ENCODE data around the gene LARP4. TPM values are rescaled to one million over a fixed set of nuclear protein-coding genes. Genes with fewer than 3 reads are reported as not detected.
"Not testable (repeated sequence)": the region's sequence is repeated elsewhere in the genome, so short reads cannot be mapped to it uniquely, and the experiment has no call there.

Gene LARP4
- polyA plus RNA-seq, 3 donors = 7.4 to 20.0 (median 10.5) TPM

- H3K27ac ChIP-seq (ENCODE audit: low read depth, low read length) = no peak overlapping the region
- WGBS, 3 donors = 68 to 82% (median 79%) methylated on average over 4 of the region's 4 CpGs
These were observed 114.0 kb downstream of the LARP4 start for GRCh38 chr12:50514526-50515276.

- no peak overlapping the region for H3K27ac ChIP-seq (ENCODE audit: low read depth, low read length)
- 58 to 74% (median 65%) methylated on average over 2 of the region's 2 CpGs for WGBS, 3 donors
These were observed 114.9 kb downstream of the LARP4 start for GRCh38 chr12:50515587-50515986.

- H3K27ac ChIP-seq (ENCODE audit: low read depth, low read length) = no peak overlapping the region
These were observed 116.8 kb downstream of the LARP4 start for GRCh38 chr12:50517421-50518048.

GRCh38 chr12:50518090-50518489 lies 117.4 kb downstream of the LARP4 start:
- WGBS, 3 donors = 79 to 96% (median 84%) methylated on average over 11 of the region's 11 CpGs
- H3K27ac ChIP-seq (ENCODE audit: low read depth, low read length) = no peak overlapping the region

More at GRCh38 chr12:50517421-50518048, 116.8 kb downstream of the LARP4 start:
- WGBS, 3 donors = 21 to 60% (median 27%) methylated on average over 3 of the region's 3 CpGs

GRCh38 chr12:50519353-50519752 lies 118.7 kb downstream of the LARP4 start:
- WGBS, 3 donors = 79 to 89% (median 87%) methylated on average over 1 of the region's 1 CpG
- H3K27ac ChIP-seq (ENCODE audit: low read depth, low read length) = no peak overlapping the region

- no peak overlapping the region for H3K27ac ChIP-seq (ENCODE audit: low read depth, low read length)
- 50 to 53% (median 51%) methylated on average over 8 of the region's 8 CpGs for WGBS, 3 donors
These were observed 119.9 kb downstream of the LARP4 start for GRCh38 chr12:50520416-50521207.

- WGBS, 3 donors = 97 to 99% (median 97%) methylated on average over 4 of the region's 4 CpGs
- not testable (repeated sequence) for H3K27ac ChIP-seq (ENCODE audit: low read depth, low read length)
These were observed 121.1 kb downstream of the LARP4 start for GRCh38 chr12:50521781-50522180.

- WGBS, 3 donors = 88 to 100% (median 100%) methylated on average over 1 of the region's 1 CpG
- no peak overlapping the region for H3K27ac ChIP-seq (ENCODE audit: low read depth, low read length)
These were observed 123.1 kb downstream of the LARP4 start for GRCh38 chr12:50523772-50524171.

GRCh38 chr12:50524621-50525020 lies 123.9 kb downstream of the LARP4 start:
- H3K27ac ChIP-seq (ENCODE audit: low read depth, low read length) = no peak overlapping the region
- WGBS, 3 donors = 90 to 97% (median 95%) methylated on average over 2 of the region's 2 CpGs

- WGBS, 3 donors = 92 to 100% (median 97%) methylated on average over 2 of the region's 2 CpGs
- no peak overlapping the region for H3K27ac ChIP-seq (ENCODE audit: low read depth, low read length)
These were observed 124.7 kb downstream of the LARP4 start for GRCh38 chr12:50525422-50525821.

GRCh38 chr12:50527359-50527726 lies 126.7 kb downstream of the LARP4 start:
- H3K27ac ChIP-seq (ENCODE audit: low read depth, low read length) = no peak overlapping the region
- WGBS, 3 donors = 59 to 98% (median 90%) methylated on average over 5 of the region's 5 CpGs

- no peak overlapping the region for H3K27ac ChIP-seq (ENCODE audit: low read depth, low read length)
- 89 to 100% (median 96%) methylated on average over 1 of the region's 1 CpG for WGBS, 3 donors
These were observed 128.1 kb downstream of the LARP4 start for GRCh38 chr12:50528800-50529199.

- 89 to 92% (median 91%) methylated on average over 3 of the region's 3 CpGs for WGBS, 3 donors
- no peak overlapping the region for H3K27ac ChIP-seq (ENCODE audit: low read depth, low read length)
These were observed 128.7 kb downstream of the LARP4 start for GRCh38 chr12:50529345-50529744.

Other genes with a start within 250 kb of the LARP4 start
- 10 to 100 TPM; 17.0 to 26.1 (median 24.9) TPM for gene CERS5, start 233.5 kb upstream of the LARP4 start, polyA plus RNA-seq
- 100 to 1,000 TPM in 2 of 3 donors, 10 to 100 TPM in 1; 15.9 to 134 (median 108) TPM for gene LIMA1, start 117.4 kb upstream of the LARP4 start, polyA plus RNA-seq
- gene FAM186A, start 4.3 kb upstream of the LARP4 start, polyA plus RNA-seq = not detected
- gene DIP2B, start 104.1 kb downstream of the LARP4 start, polyA plus RNA-seq = 1 to 10 TPM; 4.4 to 5.7 (median 5.6) TPM